ENCODE measurements around the gene SIRT3.

- TF ChIP-seq EZH2 (IDR thresholded peaks at IDR 0.05; ENCODE audit: insufficient read depth, poor library complexity, severe bottlenecking) (no peak), EZH2phosphoT487 (IDR thresholded peaks at IDR 0.05; ENCODE audit: insufficient read depth, low read depth) (no peak)
These were observed 32.8 kb downstream of the SIRT3 start for GRCh38 chr11:203056-203944.

Data from GM23248 (cell line).